NCI-H2171 treated with DMSO at 0.1 percent for 48 hours (cell line): ENCODE results near the gene NRP1.
A peak's percentile ranks its signal among the peaks of the same experiment; 100 is the strongest.
"Not testable (repeated sequence)": the region's sequence is repeated elsewhere in the genome, so short reads cannot be mapped to it uniquely, and the experiment has no call there.

Source experiments
- DNase-seq: peaks from one replicate; lab custom pipeline; 2025; lab: John Stamatoyannopoulos, UW

The NRP1 gene

GRCh38 chr10:33321516-33321915 is 13.0 kb downstream of the NRP1 start:
- no peak for DNase-seq

GRCh38 chr10:33320288-33320687 is 14.2 kb downstream of the NRP1 start:
- DNase-seq, result no peak

GRCh38 chr10:33315891-33316290 is 18.6 kb downstream of the NRP1 start:
- no peak for DNase-seq

GRCh38 chr10:33314811-33315561 is 19.5 kb downstream of the NRP1 start:
- peak; percentile 23 for DNase-seq

GRCh38 chr10:33311640-33312039 is 22.8 kb downstream of the NRP1 start:
- DNase-seq, result no peak

GRCh38 chr10:33310853-33311252 is 23.6 kb downstream of the NRP1 start:
- no peak for DNase-seq

GRCh38 chr10:33309406-33309805 is 25.1 kb downstream of the NRP1 start:
- DNase-seq, result no peak

- DNase-seq, result no peak
These were observed 26.6 kb downstream of the NRP1 start for GRCh38 chr10:33307835-33308234.

GRCh38 chr10:33306701-33307519 is 27.6 kb downstream of the NRP1 start:
- DNase-seq, result no peak

GRCh38 chr10:33306126-33306525 is 28.3 kb downstream of the NRP1 start:
- DNase-seq, result no peak

- DNase-seq, result peak; percentile 48
These were observed 29.8 kb downstream of the NRP1 start for GRCh38 chr10:33304423-33305225.

- no peak for DNase-seq
These were observed 30.5 kb downstream of the NRP1 start for GRCh38 chr10:33303988-33304387.

GRCh38 chr10:33302208-33302829 is 32.1 kb downstream of the NRP1 start:
- peak; percentile 3 for DNase-seq

GRCh38 chr10:33301097-33301789 is 33.2 kb downstream of the NRP1 start:
- peak; percentile 7 for DNase-seq

GRCh38 chr10:33300544-33300943 is 33.9 kb downstream of the NRP1 start:
- DNase-seq, result not testable (repeated sequence)

GRCh38 chr10:33298893-33299292 is 35.6 kb downstream of the NRP1 start:
- no peak for DNase-seq

- no peak for DNase-seq
These were observed 36.4 kb downstream of the NRP1 start for GRCh38 chr10:33298110-33298509.

- no peak for DNase-seq
These were observed 38.6 kb downstream of the NRP1 start for GRCh38 chr10:33295851-33296250.

GRCh38 chr10:33293531-33294170 is 40.8 kb downstream of the NRP1 start:
- no peak for DNase-seq

- no peak for DNase-seq
These were observed 41.4 kb downstream of the NRP1 start for GRCh38 chr10:33293076-33293475.

GRCh38 chr10:33291053-33291592 is 43.3 kb downstream of the NRP1 start:
- no peak for DNase-seq
